ENCODE measurements around the gene CACNA1B.

CACNA1B gene

GRCh38 chr9:137833721-137834613, 43.6 kb upstream of the CACNA1B start:
- no peak for TF ChIP-seq CTCF (conservative IDR thresholded peaks at IDR 0.05; ENCODE audit: low read length)
- no peak overlapping the region for H3K4me3 ChIP-seq (ENCODE audit: low read length)
- DNase-seq (ENCODE audit: low read depth) = no peak

GRCh38 chr9:137834846-137835546, 42.6 kb upstream of the CACNA1B start:
- no peak for TF ChIP-seq CTCF (conservative IDR thresholded peaks at IDR 0.05; ENCODE audit: low read length)
- H3K4me3 ChIP-seq (ENCODE audit: low read length) = no peak overlapping the region
- DNase-seq (ENCODE audit: low read depth) = no peak

GRCh38 chr9:137836151-137836830, 41.3 kb upstream of the CACNA1B start:
- H3K4me3 ChIP-seq (ENCODE audit: low read length) = no peak overlapping the region
- no peak for DNase-seq (ENCODE audit: low read depth)
- no peak for TF ChIP-seq CTCF (conservative IDR thresholded peaks at IDR 0.05; ENCODE audit: low read length)

GRCh38 chr9:137836831-137837241, 40.7 kb upstream of the CACNA1B start:
- DNase-seq (ENCODE audit: low read depth) = no peak
- no peak for TF ChIP-seq CTCF (conservative IDR thresholded peaks at IDR 0.05; ENCODE audit: low read length)
- H3K4me3 ChIP-seq (ENCODE audit: low read length) = no peak overlapping the region

GRCh38 chr9:137837345-137838278, 40.0 kb upstream of the CACNA1B start:
- TF ChIP-seq CTCF (conservative IDR thresholded peaks at IDR 0.05; ENCODE audit: low read length) = no peak
- DNase-seq (ENCODE audit: low read depth) = no peak
- H3K4me3 ChIP-seq (ENCODE audit: low read length) = no peak overlapping the region

GRCh38 chr9:137838576-137838975, 39.0 kb upstream of the CACNA1B start:
- no peak for TF ChIP-seq CTCF (conservative IDR thresholded peaks at IDR 0.05; ENCODE audit: low read length)
- no peak overlapping the region for H3K4me3 ChIP-seq (ENCODE audit: low read length)

More at GRCh38 chr9:137838576-137838975, 39.0 kb upstream of the CACNA1B start:
- no peak for DNase-seq (ENCODE audit: low read depth)

Measured in AG10803 (cell line).